ENCODE results near the gene HMGCS1. TPM values are rescaled to one million over a fixed set of nuclear protein-coding genes. Genes with fewer than 3 reads are reported as not detected.

HMGCS1 gene
- total and polyA plus RNA-seq, 9 of the 15 experiments (the other 6 are each of a cell fraction or from before 2014, with no cell fraction given): 43.7 to 337 (median 111) TPM

DNA sequence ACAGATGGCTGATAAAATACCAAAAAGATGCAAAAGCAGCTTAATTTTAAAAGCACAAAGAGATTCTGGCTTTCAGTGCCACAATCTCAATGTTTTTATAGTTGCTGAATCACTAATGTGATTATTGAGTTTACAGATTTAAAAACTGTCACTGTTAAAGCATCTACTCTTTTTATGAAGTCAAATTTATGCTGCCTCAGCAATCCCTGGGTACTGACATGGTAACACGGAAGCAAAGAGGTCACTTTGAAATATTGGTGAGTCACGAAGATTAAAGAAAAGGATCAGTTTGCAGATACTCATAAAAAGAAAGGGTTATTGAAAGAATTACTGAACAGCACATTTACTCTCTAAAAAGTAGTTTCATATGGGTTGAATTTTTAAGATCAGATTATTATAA lies 39.7 kb upstream of the HMGCS1 start:
- BruUV-seq (replicated peaks): no TSS peak
- no peak for FAIRE-seq
- no peaks in the 10 kb centered on the region for H3K9me3 ChIP-seq (replicated peaks; ENCODE audit: control insufficient read depth, insufficient read depth, low read depth, low read length)
- in situ Hi-C loops (cut with MboI): no loop called here
- H3K9ac ChIP-seq (ENCODE audit: insufficient read depth in 1 of 2, low read depth in 2 of 2, low read length in 2 of 2): no peak overlapping the region
- POLR2A ChIA-PET: interaction anchor here (1.4 to 1.5 kb wide), 2 partner anchors 13 to 30 kb away, joined by 3 to 6 read pairs; no protein-coding TSS in a partner anchor
- intact Hi-C loops (cut with micrococcal nuclease): no loop called here
- 11% methylated on average over 2 of the region's 2 CpGs for WGBS (ENCODE audit: insufficient coverage, low coverage, missing lambda C conversion rate)
- H2AFZ ChIP-seq (ENCODE audit: low read depth, low read length): no peak overlapping the region
- peak; percentile 17; the same call in 1 of the 3 replicates for ATAC-seq
- H3K27me3 ChIP-seq (ENCODE audit: control insufficient read depth in 2 of 2, insufficient read depth in 2 of 2, low read length in 2 of 2): no peaks in the 10 kb centered on the region
- H3K27ac ChIP-seq (ENCODE audit: extremely low read depth, low read depth, low read length): no peak overlapping the region
- no peak overlapping the region for H3K4me3 ChIP-seq
- H3K79me2 ChIP-seq (ENCODE audit: control insufficient read depth, insufficient read depth, low read length): no peaks in the 10 kb centered on the region
- no peaks in the 10 kb centered on the region for H3K9me1 ChIP-seq (ENCODE audit: control insufficient read depth, insufficient read depth, low read length)
- H3K36me3 ChIP-seq (ENCODE audit: control insufficient read depth, insufficient read depth, low read length): no peaks in the 10 kb centered on the region
- DNase-seq (ENCODE audit: extremely low read depth in 1 of 4, low spot score in 3 of 4): peak in 1 of 4 experiments; percentile 32
- CTCF ChIA-PET (ENCODE audit: low intra/inter-chr PET ratio): no interaction called here
- H3K4me2 ChIP-seq (ENCODE audit: insufficient read depth, low read length): no peak overlapping the region
- H3K4me1 ChIP-seq (replicated peaks in 1 of 2; ENCODE audit: control insufficient read depth in 2 of 2, insufficient read depth in 2 of 2, low read length in 2 of 2): peaks cover 0 to 21% of the 10 kb centered on the region in 2 experiments; a peak in 4 of 5 replicates
- H4K20me1 ChIP-seq (replicated peaks; ENCODE audit: control insufficient read depth, insufficient read depth, low read length): no peaks in the 10 kb centered on the region
- TF ChIP-seq ZFPM2 (CRISPR knock-in tag; IDR thresholded peaks at IDR 0.05): no peak
- TF ChIP-seq, protein P1, sequence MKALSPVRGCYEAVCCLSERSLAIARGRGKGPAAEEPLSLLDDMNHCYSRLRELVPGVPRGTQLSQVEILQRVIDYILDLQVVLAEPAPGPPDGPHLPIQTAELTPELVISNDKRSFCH (CRISPR knock-in tag; IDR thresholded peaks at IDR 0.05): no peak
- TF ChIP-seq, protein P1 (tag; IDR thresholded peaks at IDR 0.05): no peak
- TF ChIP-seq MTA2 (IDR thresholded peaks at IDR 0.05; ENCODE audit: low read depth): no peak
- TF ChIP-seq MAFK (IDR thresholded peaks at IDR 0.05; ENCODE audit: low read length): peak; percentile 99
- TF ChIP-seq MAFF (IDR thresholded peaks at IDR 0.05; ENCODE audit: low read length): peak; percentile 100
- no peak for TF ChIP-seq RBM34 (IDR thresholded peaks at IDR 0.05; ENCODE audit: borderline replicate concordance, insufficient read depth, low read length)
- no peak for TF ChIP-seq DDX20 (tag; IDR thresholded peaks at IDR 0.05; ENCODE audit: low read depth)
- no peak for TF ChIP-seq ZNF551 (CRISPR knock-in tag; IDR thresholded peaks at IDR 0.05)
- no peak for TF ChIP-seq ZNF3 (CRISPR knock-in tag; IDR thresholded peaks at IDR 0.05)
- TF ChIP-seq, protein P2, sequence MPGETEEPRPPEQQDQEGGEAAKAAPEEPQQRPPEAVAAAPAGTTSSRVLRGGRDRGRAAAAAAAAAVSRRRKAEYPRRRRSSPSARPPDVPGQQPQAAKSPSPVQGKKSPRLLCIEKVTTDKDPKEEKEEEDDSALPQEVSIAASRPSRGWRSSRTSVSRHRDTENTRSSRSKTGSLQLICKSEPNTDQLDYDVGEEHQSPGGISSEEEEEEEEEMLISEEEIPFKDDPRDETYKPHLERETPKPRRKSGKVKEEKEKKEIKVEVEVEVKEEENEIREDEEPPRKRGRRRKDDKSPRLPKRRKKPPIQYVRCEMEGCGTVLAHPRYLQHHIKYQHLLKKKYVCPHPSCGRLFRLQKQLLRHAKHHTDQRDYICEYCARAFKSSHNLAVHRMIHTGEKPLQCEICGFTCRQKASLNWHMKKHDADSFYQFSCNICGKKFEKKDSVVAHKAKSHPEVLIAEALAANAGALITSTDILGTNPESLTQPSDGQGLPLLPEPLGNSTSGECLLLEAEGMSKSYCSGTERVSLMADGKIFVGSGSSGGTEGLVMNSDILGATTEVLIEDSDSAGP (CRISPR knock-in tag; IDR thresholded peaks at IDR 0.05): no peak
- no peak for TF ChIP-seq GTF2A2 (tag; IDR thresholded peaks at IDR 0.05)
- TF ChIP-seq MTA1 (IDR thresholded peaks at IDR 0.05; ENCODE audit: borderline replicate concordance): no peak
- TF ChIP-seq, protein P3, sequence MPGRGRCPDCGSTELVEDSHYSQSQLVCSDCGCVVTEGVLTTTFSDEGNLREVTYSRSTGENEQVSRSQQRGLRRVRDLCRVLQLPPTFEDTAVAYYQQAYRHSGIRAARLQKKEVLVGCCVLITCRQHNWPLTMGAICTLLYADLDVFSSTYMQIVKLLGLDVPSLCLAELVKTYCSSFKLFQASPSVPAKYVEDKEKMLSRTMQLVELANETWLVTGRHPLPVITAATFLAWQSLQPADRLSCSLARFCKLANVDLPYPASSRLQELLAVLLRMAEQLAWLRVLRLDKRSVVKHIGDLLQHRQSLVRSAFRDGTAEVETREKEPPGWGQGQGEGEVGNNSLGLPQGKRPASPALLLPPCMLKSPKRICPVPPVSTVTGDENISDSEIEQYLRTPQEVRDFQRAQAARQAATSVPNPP (IDR thresholded peaks at IDR 0.05; ENCODE audit: borderline replicate concordance, insufficient read depth, insufficient read length): no peak
- no peak for TF ChIP-seq ZNF324 (CRISPR knock-in tag; IDR thresholded peaks at IDR 0.05)
- TF ChIP-seq, protein P4, sequence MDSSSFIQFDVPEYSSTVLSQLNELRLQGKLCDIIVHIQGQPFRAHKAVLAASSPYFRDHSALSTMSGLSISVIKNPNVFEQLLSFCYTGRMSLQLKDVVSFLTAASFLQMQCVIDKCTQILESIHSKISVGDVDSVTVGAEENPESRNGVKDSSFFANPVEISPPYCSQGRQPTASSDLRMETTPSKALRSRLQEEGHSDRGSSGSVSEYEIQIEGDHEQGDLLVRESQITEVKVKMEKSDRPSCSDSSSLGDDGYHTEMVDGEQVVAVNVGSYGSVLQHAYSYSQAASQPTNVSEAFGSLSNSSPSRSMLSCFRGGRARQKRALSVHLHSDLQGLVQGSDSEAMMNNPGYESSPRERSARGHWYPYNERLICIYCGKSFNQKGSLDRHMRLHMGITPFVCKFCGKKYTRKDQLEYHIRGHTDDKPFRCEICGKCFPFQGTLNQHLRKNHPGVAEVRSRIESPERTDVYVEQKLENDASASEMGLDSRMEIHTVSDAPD (CRISPR knock-in tag; IDR thresholded peaks at IDR 0.05): no peak
- no peak for TF ChIP-seq MYC (IDR thresholded peaks at IDR 0.05; ENCODE audit: low read depth, low read length)
- no peak for TF ChIP-seq MYC (CRISPR knock-in tag; IDR thresholded peaks at IDR 0.05; ENCODE audit: borderline replicate concordance, low read depth)
- TF ChIP-seq, protein P5, sequence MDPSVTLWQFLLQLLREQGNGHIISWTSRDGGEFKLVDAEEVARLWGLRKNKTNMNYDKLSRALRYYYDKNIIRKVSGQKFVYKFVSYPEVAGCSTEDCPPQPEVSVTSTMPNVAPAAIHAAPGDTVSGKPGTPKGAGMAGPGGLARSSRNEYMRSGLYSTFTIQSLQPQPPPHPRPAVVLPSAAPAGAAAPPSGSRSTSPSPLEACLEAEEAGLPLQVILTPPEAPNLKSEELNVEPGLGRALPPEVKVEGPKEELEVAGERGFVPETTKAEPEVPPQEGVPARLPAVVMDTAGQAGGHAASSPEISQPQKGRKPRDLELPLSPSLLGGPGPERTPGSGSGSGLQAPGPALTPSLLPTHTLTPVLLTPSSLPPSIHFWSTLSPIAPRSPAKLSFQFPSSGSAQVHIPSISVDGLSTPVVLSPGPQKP (CRISPR knock-in tag; IDR thresholded peaks at IDR 0.05): no peak
- TF ChIP-seq C11orf30 (IDR thresholded peaks at IDR 0.05; ENCODE audit: low read depth): peak; percentile 99
